ENCODE results near the gene SMDT1.

SMDT1 gene

DNA sequence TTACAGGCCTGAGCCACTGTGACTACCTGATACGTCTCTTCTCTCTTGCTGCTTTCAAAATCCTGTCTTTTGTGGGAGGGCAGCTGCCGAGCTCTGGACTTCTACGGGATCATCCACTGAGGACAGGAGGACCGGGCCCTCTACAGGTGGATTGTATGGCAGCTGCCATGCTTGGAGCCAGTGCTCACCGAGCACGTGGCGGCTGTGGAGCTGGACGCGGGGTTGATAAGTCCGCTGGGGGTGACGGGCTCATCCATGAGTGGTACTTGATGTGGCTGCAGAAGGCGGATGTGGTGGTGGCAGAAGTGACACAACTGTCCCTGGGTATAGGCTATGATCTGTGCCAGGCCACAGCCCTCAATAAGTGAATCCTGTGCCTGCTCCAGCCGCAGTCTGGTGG is 53.0 kb downstream of the SMDT1 start:
- Histone ChIP-seq H3K9ac (no peak overlapping the region), H3K27ac (no peak overlapping the region), H2AFZ (no peak overlapping the region), H3K27me3 (ENCODE audit: control insufficient read depth, insufficient read depth, low read length) (no peaks in the 10 kb centered on the region), H3K36me3 (ENCODE audit: control insufficient read depth, insufficient read depth, low read length) (no peaks in the 10 kb centered on the region), H3K9me3 (ENCODE audit: control insufficient read depth, low read length) (no peaks in the 10 kb centered on the region), H3K4me1 (no peaks in the 10 kb centered on the region), H3K79me2 (no peaks in the 10 kb centered on the region), H3K4me3 (ENCODE audit: low read depth, low read length) (no peak overlapping the region), H3K4me2 (ENCODE audit: low read length) (no peak overlapping the region)
- no peak for TF ChIP-seq CTCF (IDR thresholded peaks at IDR 0.05)
